Activated CD8-positive, alpha-beta memory T cell treated with anti-CD3 and anti-CD28 coated beads for 1 hour (primary cell): ENCODE results near the gene NEDD8.

Experiments
- DNase-seq, 2 donors: peaks; one replicate each; pipeline ENCODE4 v3.0.0-alpha.2; 2020; ENCODE audit warnings: low read depth in 1 of 2; ENCODE audit errors: extremely low read depth in 1 of 2

NEDD8 gene

GRCh38 chr14:24198814-24199524, 33.2 kb downstream of the NEDD8 start:
- DNase-seq = no peak

DNA sequence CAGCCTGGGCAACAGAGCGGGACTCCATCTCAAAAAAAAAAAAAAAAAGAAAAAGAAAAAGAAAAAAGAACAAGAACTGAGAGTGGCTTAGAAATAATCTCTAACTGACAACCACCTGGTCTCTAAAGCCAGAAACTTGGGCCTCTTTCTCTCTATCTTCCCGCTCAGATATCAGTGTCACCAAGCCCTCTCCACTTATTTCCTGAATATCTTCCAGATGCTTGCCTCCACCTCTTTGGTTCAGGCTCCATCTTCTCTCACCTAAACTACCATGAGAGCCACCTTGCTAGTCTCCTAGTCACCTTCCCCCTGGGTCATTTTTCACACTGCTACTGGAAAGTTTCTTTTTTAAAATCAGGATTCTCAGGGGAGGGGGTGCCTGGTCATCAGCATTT, 35.1 kb downstream of the NEDD8 start:
- DNase-seq = no peak

DNA sequence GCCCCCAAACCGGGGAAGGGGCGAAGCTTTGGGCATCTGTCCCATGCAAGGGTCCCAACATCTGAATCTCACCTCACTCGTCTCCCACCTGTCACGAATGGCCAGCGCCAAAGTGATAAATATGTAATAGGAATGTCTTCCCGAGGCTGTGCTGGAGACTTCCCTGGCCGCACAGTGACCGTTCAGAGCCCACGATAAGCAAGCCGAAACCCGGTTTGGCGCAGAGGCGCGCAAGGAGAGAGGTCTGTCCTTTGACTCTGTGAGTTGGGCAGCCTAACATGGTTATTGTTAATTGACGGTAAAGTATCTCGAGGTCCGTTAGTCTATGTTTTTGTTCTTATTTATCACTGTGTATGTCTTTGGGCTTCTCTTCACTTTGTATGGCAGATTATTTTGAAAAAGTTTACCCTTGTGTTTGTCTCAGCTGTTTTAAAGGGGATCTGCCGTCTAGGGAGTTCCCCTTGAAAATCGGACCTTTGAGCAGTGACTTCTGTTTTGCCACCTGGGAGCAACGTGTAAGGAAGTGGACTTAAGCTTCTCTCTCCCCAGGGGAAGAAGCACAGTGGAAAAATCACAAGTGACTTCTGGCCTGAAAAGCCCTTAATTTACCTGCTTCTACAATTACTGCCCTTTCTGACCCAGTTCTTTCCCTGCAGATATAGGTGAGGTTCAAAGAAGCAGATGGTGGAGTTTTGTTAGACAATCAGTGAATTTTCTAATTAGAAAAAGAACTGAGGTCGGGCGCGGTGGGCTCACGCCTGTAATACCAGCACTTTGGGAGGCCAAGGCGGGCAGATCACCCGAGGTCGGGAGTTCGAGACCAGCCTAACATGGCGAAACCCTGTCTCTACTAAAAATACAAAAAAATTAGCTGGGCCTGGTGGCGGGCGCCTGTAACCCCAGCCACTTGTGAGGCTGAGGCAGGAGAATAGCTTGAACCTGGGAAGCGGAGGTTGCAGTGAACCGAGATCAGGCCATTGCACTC, 35.8 kb downstream of the NEDD8 start:
- DNase-seq = no peak

GRCh38 chr14:24195186-24196070, 36.7 kb downstream of the NEDD8 start, which contains the start of gene TM9SF1:
TM9SF1 (minus strand) TSS chr14:24195441; CDS start chr14:24195019, 422 bp downstream.
- DNase-seq = peak; percentile 79 to 81

- DNase-seq = no peak
Measured at GRCh38 chr14:24194873-24195185, 37.3 kb downstream of the NEDD8 start.

- DNase-seq = no peak
Measured at GRCh38 chr14:24194186-24194872, 37.8 kb downstream of the NEDD8 start.

- no peak for DNase-seq
Measured at GRCh38 chr14:24192933-24193332, 39.2 kb downstream of the NEDD8 start.

GRCh38 chr14:24190416-24190815, 41.8 kb downstream of the NEDD8 start:
- DNase-seq = no peak

- DNase-seq = no peak
Measured at GRCh38 chr14:24189460-24189859, 42.7 kb downstream of the NEDD8 start.

DNA sequence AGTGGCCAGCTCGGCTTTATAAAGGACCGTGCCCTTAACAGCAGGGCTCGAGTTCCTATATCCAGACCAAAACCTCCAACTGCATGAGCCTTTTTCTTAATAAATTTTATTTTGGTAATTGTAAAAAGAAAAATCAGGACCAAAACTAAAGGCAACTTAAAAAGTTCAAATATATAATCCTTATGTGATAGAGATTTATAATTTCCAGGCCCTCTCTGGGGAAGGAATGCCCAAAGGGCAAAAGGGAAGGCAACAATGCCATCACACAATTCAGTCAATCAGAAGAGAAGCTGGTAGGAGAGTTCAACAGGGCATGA, 43.1 kb downstream of the NEDD8 start:
- no peak for DNase-seq

- DNase-seq = peak; percentile 89 to 91
Measured at GRCh38 chr14:24188251-24189058, 43.7 kb downstream of the NEDD8 start, which contains the start of gene IPO4. IPO4 (minus strand) TSS chr14:24188816; CDS start chr14:24188787, 29 bp downstream.

DNA sequence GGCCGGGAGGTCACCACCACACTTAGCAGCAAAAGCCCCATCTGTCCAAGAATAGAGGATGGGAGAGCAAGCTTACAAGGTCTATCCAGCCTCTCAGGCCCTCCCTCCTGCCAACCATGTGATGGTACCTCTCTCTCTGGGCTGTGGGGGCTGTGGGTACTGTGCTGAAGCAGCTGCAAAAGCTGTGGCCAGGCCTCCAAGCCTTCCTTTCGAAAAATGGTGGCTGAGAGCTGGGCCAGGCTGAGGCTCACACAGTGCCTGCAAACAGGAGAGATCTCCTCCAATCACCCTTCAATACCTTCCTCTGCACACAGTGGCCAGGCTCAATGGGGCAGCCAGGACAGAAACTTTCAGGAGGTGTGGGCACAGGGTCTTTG, 44.6 kb downstream of the NEDD8 start:
- no peak for DNase-seq

- DNase-seq = no peak
Measured at GRCh38 chr14:24186831-24187538, 45.2 kb downstream of the NEDD8 start.

DNA sequence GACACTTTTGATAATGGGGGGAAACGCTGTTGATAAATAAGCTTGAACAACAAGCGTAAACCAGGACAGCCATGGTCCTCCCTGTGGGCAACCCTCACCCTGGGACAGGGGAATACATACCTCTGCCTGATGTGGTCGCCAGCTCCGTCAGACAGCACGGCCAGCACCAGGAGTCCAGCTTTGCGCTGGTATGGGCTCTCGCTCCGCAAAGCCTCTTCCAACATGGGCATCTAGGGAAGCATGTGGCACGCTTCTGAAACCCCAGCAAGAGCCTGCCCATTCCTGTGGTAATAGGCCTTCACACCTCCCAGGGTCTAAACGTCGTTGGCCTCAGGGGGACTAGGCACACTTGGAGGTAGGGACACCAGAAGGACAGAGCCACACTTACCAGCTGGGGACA, 46.4 kb downstream of the NEDD8 start:
- no peak for DNase-seq

DNA sequence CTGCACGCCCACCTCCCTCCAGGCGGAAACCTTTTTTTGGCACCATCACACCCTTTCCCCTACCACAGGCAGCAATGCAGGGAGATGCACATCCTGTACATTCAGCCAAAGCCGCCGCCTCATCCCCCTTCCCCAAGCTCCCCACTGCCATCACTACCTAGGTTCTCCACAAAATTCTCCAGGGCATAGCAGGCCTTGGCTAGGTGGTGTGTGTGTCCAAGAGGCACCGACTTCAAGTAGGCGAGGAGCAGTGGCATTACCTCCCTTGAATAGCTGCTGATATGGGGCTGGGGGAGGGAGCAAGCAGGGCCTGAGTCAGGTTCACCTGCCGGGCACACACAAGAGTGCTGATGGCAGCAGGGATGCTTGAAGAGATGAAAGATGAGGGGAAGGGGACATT, 47.1 kb downstream of the NEDD8 start:
- no peak for DNase-seq

DNA sequence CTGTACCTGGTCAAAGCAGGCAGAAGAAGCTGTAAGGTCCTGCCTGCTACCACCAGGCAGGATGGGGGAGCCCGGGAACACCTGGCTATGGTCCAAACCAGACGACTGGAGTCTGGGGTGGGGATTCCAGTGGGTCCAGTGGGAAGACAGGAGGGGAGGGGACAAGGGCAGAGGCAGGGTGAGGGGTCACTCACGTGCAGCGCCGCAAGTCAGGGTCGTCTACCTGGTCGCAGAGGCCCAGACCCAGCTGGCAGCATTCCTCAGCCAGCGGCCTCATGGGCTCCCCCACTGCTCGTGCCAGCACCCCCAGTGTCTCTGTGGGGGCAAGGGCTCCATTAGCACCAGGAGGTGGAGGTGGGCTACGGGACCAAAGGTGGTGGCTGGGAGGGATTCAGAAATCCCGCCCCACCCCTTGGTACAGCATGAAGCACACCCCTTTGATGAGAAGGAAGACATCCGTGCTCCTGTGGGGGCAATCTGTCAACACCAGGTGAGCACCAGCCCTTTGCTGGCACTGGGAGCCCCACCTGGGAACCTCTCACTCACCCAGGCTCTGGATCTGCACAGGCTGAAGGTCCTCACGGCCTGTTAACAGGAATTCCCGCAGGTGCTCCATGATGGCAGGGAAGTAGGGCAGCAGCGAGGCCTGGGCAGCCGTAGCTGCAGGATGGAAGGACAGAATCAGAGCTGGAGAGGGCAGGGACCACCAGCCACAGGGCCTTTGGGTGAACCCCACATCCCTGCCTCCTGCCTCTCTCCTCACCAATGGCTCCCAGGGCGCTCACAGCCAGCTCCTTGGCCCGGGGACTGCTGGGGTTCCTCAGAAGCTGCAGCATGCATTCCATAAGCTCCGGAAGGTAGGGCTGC, 47.8 kb downstream of the NEDD8 start:
- no peak for DNase-seq

DNA sequence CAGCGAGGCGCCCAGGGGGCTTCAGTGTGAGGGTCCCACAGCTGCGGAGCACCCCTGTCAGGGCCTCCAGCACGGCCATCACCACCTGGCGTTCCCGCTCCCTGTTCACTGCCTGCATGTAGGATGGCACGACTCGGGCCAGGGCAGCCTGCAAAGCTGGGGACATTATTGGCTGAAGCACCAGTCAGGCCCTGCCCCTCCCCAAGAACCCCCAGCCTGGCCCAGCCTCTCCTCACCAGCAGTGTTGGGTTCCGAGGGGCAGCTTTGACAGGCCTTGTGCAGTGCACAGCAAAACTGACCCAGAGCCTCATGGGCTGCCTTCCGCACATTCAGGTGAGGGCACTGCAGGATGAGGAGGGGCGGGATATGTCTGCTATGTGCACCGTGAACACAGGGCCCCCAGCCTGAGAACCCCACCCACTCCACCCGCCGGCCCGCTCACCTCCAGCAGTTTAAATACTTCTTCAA, 49.1 kb downstream of the NEDD8 start:
- DNase-seq = no peak
